ENCODE measurements around the gene IGSF6. TPM values are rescaled to one million over a fixed set of nuclear protein-coding genes. Genes with fewer than 3 reads are reported as not detected.
A peak's percentile ranks its signal among the peaks of the same experiment; 100 is the strongest.
"Not testable (repeated sequence)": the region's sequence is repeated elsewhere in the genome, so short reads cannot be mapped to it uniquely, and the experiment has no call there.

IGSF6 gene
- total RNA-seq, 2 donors from 2014 or later, result not detected

- Histone ChIP-seq H3K36me3 (ENCODE audit: control insufficient read depth, insufficient read depth, low read length) (peaks cover 10% of the 10 kb centered on the region), H3K4me1 (ENCODE audit: control insufficient read depth, insufficient read depth, low read length) (peaks cover 2% of the 10 kb centered on the region), H3K4me3 (ENCODE audit: low read length) (no peak overlapping the region), H3K9ac (ENCODE audit: extremely low read depth, low read length, poor library complexity, severe bottlenecking) (no peak overlapping the region), H3K27me3 (ENCODE audit: control insufficient read depth, insufficient read depth, low read length, poor library complexity, severe bottlenecking) (no peaks in the 10 kb centered on the region), H3K27ac (ENCODE audit: low read depth, low read length) (no peak overlapping the region), H3K9me3 (ENCODE audit: control insufficient read depth, low read length) (peaks cover 14% of the 10 kb centered on the region)
- peaks cover 14% of the 10 kb centered on the region for H3K9me3 Mint-ChIP-seq
- H3K4me3 Mint-ChIP-seq, result no peak overlapping the region
- WGBS, 2 experiments (ENCODE audit: insufficient coverage in 1 of 2, insufficient read length in 1 of 2), result 95% methylated on average over 4 to 5 of the region's 5 CpGs
- no peaks in the 10 kb centered on the region for H3K27me3 Mint-ChIP-seq (ENCODE audit: insufficient read depth)
- no peak for TF ChIP-seq CTCF (conservative IDR thresholded peaks at IDR 0.05)
- DNase-seq, result no peak
- no peak overlapping the region for H3K27ac Mint-ChIP-seq
- H3K36me3 Mint-ChIP-seq (ENCODE audit: low read depth), result peaks cover 57% of the 10 kb centered on the region
- peaks cover 46% of the 10 kb centered on the region for H3K4me1 Mint-ChIP-seq
These were observed 18.2 kb downstream of the IGSF6 start for GRCh38 chr16:21634216-21634615.

- H3K4me1 ChIP-seq (ENCODE audit: control insufficient read depth, insufficient read depth, low read length); H3K27ac ChIP-seq (ENCODE audit: low read depth, low read length); H3K27me3 ChIP-seq (ENCODE audit: control insufficient read depth, insufficient read depth, low read length, poor library complexity, severe bottlenecking); H3K9ac ChIP-seq (ENCODE audit: extremely low read depth, low read length, poor library complexity, severe bottlenecking); H3K27me3 Mint-ChIP-seq (ENCODE audit: insufficient read depth); DNase-seq: not testable (repeated sequence)
- Mint-ChIP-seq H3K4me3 (peak overlapping the region; percentile 7), H3K4me1 (peaks cover 43% of the 10 kb centered on the region), H3K9me3 (peaks cover 34% of the 10 kb centered on the region), H3K27ac (peak overlapping the region; percentile 43), H3K36me3 (ENCODE audit: low read depth) (peaks cover 69% of the 10 kb centered on the region)
- Histone ChIP-seq H3K4me3 (ENCODE audit: low read length) (peak overlapping the region; percentile 53), H3K9me3 (ENCODE audit: control insufficient read depth, low read length) (peaks cover 32% of the 10 kb centered on the region), H3K36me3 (ENCODE audit: control insufficient read depth, insufficient read depth, low read length) (peaks cover 31% of the 10 kb centered on the region)
- WGBS, 2 experiments (ENCODE audit: insufficient coverage in 1 of 2, insufficient read length in 1 of 2), result 92 to 100% methylated on average over 2 to 5 of the region's 5 CpGs
These were observed 20.3 kb downstream of the IGSF6 start for GRCh38 chr16:21631951-21632575.

GRCh38 chr16:21631376-21631775 lies 21.0 kb downstream of the IGSF6 start:
- H3K9ac ChIP-seq (ENCODE audit: extremely low read depth, low read length, poor library complexity, severe bottlenecking); DNase-seq; H3K27ac ChIP-seq (ENCODE audit: low read depth, low read length); H3K4me1 ChIP-seq (ENCODE audit: control insufficient read depth, insufficient read depth, low read length); H3K27me3 ChIP-seq (ENCODE audit: control insufficient read depth, insufficient read depth, low read length, poor library complexity, severe bottlenecking); H3K27me3 Mint-ChIP-seq (ENCODE audit: insufficient read depth); H3K4me3 Mint-ChIP-seq; H3K4me3 ChIP-seq (ENCODE audit: low read length): not testable (repeated sequence)
- peaks cover 37% of the 10 kb centered on the region for H3K36me3 ChIP-seq (ENCODE audit: control insufficient read depth, insufficient read depth, low read length)
- peaks cover 43% of the 10 kb centered on the region for H3K4me1 Mint-ChIP-seq
- peaks cover 69% of the 10 kb centered on the region for H3K36me3 Mint-ChIP-seq (ENCODE audit: low read depth)
- H3K27ac Mint-ChIP-seq, result peak overlapping the region; percentile 43
- WGBS, 2 experiments (ENCODE audit: insufficient coverage in 1 of 2, insufficient read length in 1 of 2), result 27 to 80% methylated on average over 2 to 8 of the region's 8 CpGs
- peaks cover 32% of the 10 kb centered on the region for H3K9me3 ChIP-seq (ENCODE audit: control insufficient read depth, low read length)
- H3K9me3 Mint-ChIP-seq, result peaks cover 36% of the 10 kb centered on the region

- H3K9ac ChIP-seq (ENCODE audit: extremely low read depth, low read length, poor library complexity, severe bottlenecking); H3K4me3 Mint-ChIP-seq; DNase-seq; H3K27ac ChIP-seq (ENCODE audit: low read depth, low read length); H3K27me3 Mint-ChIP-seq (ENCODE audit: insufficient read depth); H3K4me1 ChIP-seq (ENCODE audit: control insufficient read depth, insufficient read depth, low read length); H3K27me3 ChIP-seq (ENCODE audit: control insufficient read depth, insufficient read depth, low read length, poor library complexity, severe bottlenecking); H3K4me3 ChIP-seq (ENCODE audit: low read length): not testable (repeated sequence)
- Mint-ChIP-seq H3K4me1 (peaks cover 42% of the 10 kb centered on the region), H3K36me3 (ENCODE audit: low read depth) (peaks cover 69% of the 10 kb centered on the region), H3K9me3 (peaks cover 36% of the 10 kb centered on the region), H3K27ac (peak overlapping the region; percentile 37)
- Histone ChIP-seq H3K36me3 (ENCODE audit: control insufficient read depth, insufficient read depth, low read length) (peaks cover 42% of the 10 kb centered on the region), H3K9me3 (ENCODE audit: control insufficient read depth, low read length) (peaks cover 32% of the 10 kb centered on the region)
- WGBS, 2 experiments (ENCODE audit: insufficient coverage in 1 of 2, insufficient read length in 1 of 2), result 83 to 91% methylated on average over 1 to 6 of the region's 6 CpGs
These were observed 21.5 kb downstream of the IGSF6 start for GRCh38 chr16:21630866-21631265.

GRCh38 chr16:21629616-21630539 lies 22.5 kb downstream of the IGSF6 start:
- not testable (repeated sequence) for H3K4me1 ChIP-seq (ENCODE audit: control insufficient read depth, insufficient read depth, low read length); H3K27me3 Mint-ChIP-seq (ENCODE audit: insufficient read depth); H3K27ac ChIP-seq (ENCODE audit: low read depth, low read length); H3K27ac Mint-ChIP-seq; H3K27me3 ChIP-seq (ENCODE audit: control insufficient read depth, insufficient read depth, low read length, poor library complexity, severe bottlenecking); DNase-seq; H3K9ac ChIP-seq (ENCODE audit: extremely low read depth, low read length, poor library complexity, severe bottlenecking); H3K4me3 Mint-ChIP-seq
- peaks cover 71% of the 10 kb centered on the region for H3K36me3 Mint-ChIP-seq (ENCODE audit: low read depth)
- Histone ChIP-seq H3K36me3 (ENCODE audit: control insufficient read depth, insufficient read depth, low read length) (peaks cover 51% of the 10 kb centered on the region), H3K9me3 (ENCODE audit: control insufficient read depth, low read length) (peaks cover 32% of the 10 kb centered on the region), H3K4me3 (ENCODE audit: low read length) (peak overlapping the region; percentile 62)
- H3K9me3 Mint-ChIP-seq, result peaks cover 36% of the 10 kb centered on the region
- peaks cover 32% of the 10 kb centered on the region for H3K4me1 Mint-ChIP-seq
- whole genome bisulfite sequencing, 2 experiments (ENCODE audit: insufficient coverage in 1 of 2, insufficient read length in 1 of 2), result 97% methylated on average over 22 to 37 of the region's 37 CpGs

Data from endodermal cell (in vitro differentiated cells).